GM12873 (cell line): ENCODE measurements around the gene ALK.

Experiments
- CTCF ChIP-seq: IDR thresholded peaks from 2 replicates; pipeline ENCODE4 v1.5.1; 2012; ENCODE audit warnings: low read depth, mild to moderate bottlenecking, moderate library complexity, low read length, control low read depth; ENCODE audit not compliant: insufficient read depth; ENCODE audit errors: missing control alignments

Gene ALK

GRCh38 chr2:29522951-29523669, 398.3 kb downstream of the ALK start:
- no peak for TF ChIP-seq CTCF

- TF ChIP-seq CTCF, result no peak
These were observed 401.4 kb downstream of the ALK start for GRCh38 chr2:29520001-29520400.

GRCh38 chr2:29519338-29519925, 402.0 kb downstream of the ALK start:
- no peak for TF ChIP-seq CTCF

- TF ChIP-seq CTCF, result no peak
These were observed 402.6 kb downstream of the ALK start for GRCh38 chr2:29518646-29519337.

GRCh38 chr2:29518010-29518409, 403.4 kb downstream of the ALK start:
- TF ChIP-seq CTCF, result no peak

- TF ChIP-seq CTCF, result no peak
These were observed 404.0 kb downstream of the ALK start for GRCh38 chr2:29517413-29517812.

GRCh38 chr2:29516767-29517166, 404.6 kb downstream of the ALK start:
- TF ChIP-seq CTCF, result no peak
